ENCODE data around the gene SRSF10. TPM values are rescaled to one million over a fixed set of nuclear protein-coding genes. Genes with fewer than 3 reads are reported as not detected.
A peak's percentile ranks its signal among the peaks of the same experiment; 100 is the strongest.

The SRSF10 gene
- total and polyA plus RNA-seq, 9 of the 15 experiments (the other 6 are each of a cell fraction or from before 2014, with no cell fraction given) = 154 to 264 (median 205) TPM

DNA sequence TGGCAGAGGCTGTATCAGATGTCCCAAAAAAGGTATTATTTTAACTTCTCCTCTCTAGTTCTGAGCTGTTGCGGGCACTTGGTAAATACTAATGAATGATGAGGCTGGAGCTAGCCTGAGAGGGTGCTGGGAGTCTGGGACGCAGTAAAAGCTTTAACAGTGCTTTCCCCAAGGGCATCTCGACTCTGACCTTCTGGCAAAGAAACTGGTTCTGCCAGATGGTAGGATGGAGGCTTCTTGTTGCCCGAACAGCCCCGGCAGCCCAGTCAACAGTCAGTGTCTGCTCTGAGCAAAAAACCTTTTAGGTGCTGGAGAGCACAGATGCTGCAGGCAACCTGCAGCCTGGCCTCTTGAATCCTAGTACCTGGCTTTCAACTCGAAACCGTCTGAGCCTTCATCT, 23.0 kb downstream of the SRSF10 start:
- intact Hi-C loops (cut with micrococcal nuclease) (no loop called here), in situ Hi-C loops (cut with MboI) (no loop called here)
- BruUV-seq (replicated peaks) = no TSS peak
- Histone ChIP-seq H2AFZ (ENCODE audit: low read depth, low read length) (no peak overlapping the region), H3K27me3 (ENCODE audit: control insufficient read depth in 2 of 2, insufficient read depth in 2 of 2, low read length in 2 of 2) (no peaks in the 10 kb centered on the region), H4K20me1 (replicated peaks; ENCODE audit: control insufficient read depth, insufficient read depth, low read length) (peaks cover 6% of the 10 kb centered on the region; the same call in 1 of the 2 replicates), H3K9me3 (replicated peaks; ENCODE audit: control insufficient read depth, insufficient read depth, low read depth, low read length) (no peaks in the 10 kb centered on the region), H3K27ac (ENCODE audit: extremely low read depth, low read depth, low read length) (no peak overlapping the region), H3K9me1 (ENCODE audit: control insufficient read depth, insufficient read depth, low read length) (no peaks in the 10 kb centered on the region), H3K79me2 (ENCODE audit: control insufficient read depth, insufficient read depth, low read length) (peaks cover 25% of the 10 kb centered on the region), H3K4me1 (replicated peaks in 1 of 2; ENCODE audit: control insufficient read depth in 2 of 2, insufficient read depth in 2 of 2, low read length in 2 of 2) (peaks cover 19 to 20% of the 10 kb centered on the region in 2 experiments; a peak in 4 of 5 replicates), H3K36me3 (ENCODE audit: control insufficient read depth, insufficient read depth, low read length) (peaks cover 21% of the 10 kb centered on the region; the same call in 2 of the 3 replicates), H3K4me3 (no peak overlapping the region), H3K4me2 (ENCODE audit: insufficient read depth, low read length) (no peak overlapping the region), H3K9ac (ENCODE audit: insufficient read depth in 1 of 2, low read depth in 2 of 2, low read length in 2 of 2) (peak overlapping the region in 1 of 2 experiments; percentile 66; a peak in 1 of 4 replicates)
- whole genome bisulfite sequencing (ENCODE audit: insufficient coverage, low coverage, missing lambda C conversion rate) = 79% methylated on average over 7 of the region's 7 CpGs
- DNase-seq (ENCODE audit: extremely low read depth in 1 of 4, low spot score in 3 of 4) = no peak
- TF ChIP-seq LCOR (CRISPR knock-in tag; IDR thresholded peaks at IDR 0.05) = no peak
- no peak for TF ChIP-seq MCM3 (IDR thresholded peaks at IDR 0.05)
- TF ChIP-seq KDM5B (IDR thresholded peaks at IDR 0.05; ENCODE audit: insufficient replicate concordance, low read depth, low read length) = no peak
- TF ChIP-seq ZNF23 (CRISPR knock-in tag; IDR thresholded peaks at IDR 0.05) = no peak
- no peak for TF ChIP-seq DLX4 (CRISPR knock-in tag; IDR thresholded peaks at IDR 0.05)
- no peak for TF ChIP-seq ZNF507 (tag; conservative IDR thresholded peaks at IDR 0.05)
- no peak for TF ChIP-seq RNF219 (CRISPR knock-in tag; IDR thresholded peaks at IDR 0.05)
- TF ChIP-seq ZNF217 (CRISPR knock-in tag; IDR thresholded peaks at IDR 0.05) = no peak
- no peak for TF ChIP-seq SAFB (IDR thresholded peaks at IDR 0.05; ENCODE audit: borderline replicate concordance, low read depth, low read length)
- no peak for TF ChIP-seq ZBTB8A (IDR thresholded peaks at IDR 0.05; ENCODE audit: partially characterized antibody)
- TF ChIP-seq, protein P1, sequence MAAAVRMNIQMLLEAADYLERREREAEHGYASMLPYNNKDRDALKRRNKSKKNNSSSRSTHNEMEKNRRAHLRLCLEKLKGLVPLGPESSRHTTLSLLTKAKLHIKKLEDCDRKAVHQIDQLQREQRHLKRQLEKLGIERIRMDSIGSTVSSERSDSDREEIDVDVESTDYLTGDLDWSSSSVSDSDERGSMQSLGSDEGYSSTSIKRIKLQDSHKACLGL (CRISPR knock-in tag; IDR thresholded peaks at IDR 0.05; ENCODE audit: borderline replicate concordance, poor library complexity, severe bottlenecking) = no peak
- no peak for TF ChIP-seq ZBTB33 (CRISPR knock-in tag; IDR thresholded peaks at IDR 0.05)
- TF ChIP-seq ZNF316 (IDR thresholded peaks at IDR 0.05) = no peak
- no peak for TF ChIP-seq OTX1 (CRISPR knock-in tag; IDR thresholded peaks at IDR 0.05)
- no peak for TF ChIP-seq MTF1 (CRISPR knock-in tag; IDR thresholded peaks at IDR 0.05; ENCODE audit: borderline replicate concordance)
- TF ChIP-seq STAT5B (CRISPR knock-in tag; IDR thresholded peaks at IDR 0.05) = no peak
- TF ChIP-seq HNRNPUL1 (IDR thresholded peaks at IDR 0.05; ENCODE audit: low read length) = no peak
- no peak for TF ChIP-seq SOX6 (IDR thresholded peaks at IDR 0.05)
- no peak for TF ChIP-seq NFIX (CRISPR knock-in tag; IDR thresholded peaks at IDR 0.05; ENCODE audit: low read depth)
- ChIA-PET CTCF (ENCODE audit: low intra/inter-chr PET ratio) (interaction anchor here (0.7 kb wide), 1 partner anchor 244 kb away, joined by 3 read pairs; no protein-coding TSS in a partner anchor), POLR2A (interaction anchor here (0.6 to 1.8 kb wide), 6 partner anchors 12 to 179 kb away, joined by 3 to 5 read pairs (median 4); partner anchors contain the start of gene PITHD1)
- FAIRE-seq = no peak
- ATAC-seq = no peak

Measured in K562 (cell line).